Urothelium cell line (cell line): Measurements from ENCODE around the gene E2F3.

Experiments used
- DNase-seq: peaks from one replicate; pipeline ENCODE4 v3.0.0; 2011; ENCODE audit warnings: low spot score, mixed read lengths
- FAIRE-seq: peaks from 2 replicates; lab custom pipeline; 2011; peaks lifted over from hg19 to GRCh38; lab: Jason Lieb, UNC

The E2F3 gene

GRCh38 chr6:20400456-20401204 lies 1.0 kb upstream of the E2F3 start:
- FAIRE-seq (no peak), DNase-seq (peak; percentile 20)

GRCh38 chr6:20402092-20402341 lies 338 bp downstream of the E2F3 start:
- DNase-seq, result peak; percentile 23
- no peak for FAIRE-seq

DNA sequence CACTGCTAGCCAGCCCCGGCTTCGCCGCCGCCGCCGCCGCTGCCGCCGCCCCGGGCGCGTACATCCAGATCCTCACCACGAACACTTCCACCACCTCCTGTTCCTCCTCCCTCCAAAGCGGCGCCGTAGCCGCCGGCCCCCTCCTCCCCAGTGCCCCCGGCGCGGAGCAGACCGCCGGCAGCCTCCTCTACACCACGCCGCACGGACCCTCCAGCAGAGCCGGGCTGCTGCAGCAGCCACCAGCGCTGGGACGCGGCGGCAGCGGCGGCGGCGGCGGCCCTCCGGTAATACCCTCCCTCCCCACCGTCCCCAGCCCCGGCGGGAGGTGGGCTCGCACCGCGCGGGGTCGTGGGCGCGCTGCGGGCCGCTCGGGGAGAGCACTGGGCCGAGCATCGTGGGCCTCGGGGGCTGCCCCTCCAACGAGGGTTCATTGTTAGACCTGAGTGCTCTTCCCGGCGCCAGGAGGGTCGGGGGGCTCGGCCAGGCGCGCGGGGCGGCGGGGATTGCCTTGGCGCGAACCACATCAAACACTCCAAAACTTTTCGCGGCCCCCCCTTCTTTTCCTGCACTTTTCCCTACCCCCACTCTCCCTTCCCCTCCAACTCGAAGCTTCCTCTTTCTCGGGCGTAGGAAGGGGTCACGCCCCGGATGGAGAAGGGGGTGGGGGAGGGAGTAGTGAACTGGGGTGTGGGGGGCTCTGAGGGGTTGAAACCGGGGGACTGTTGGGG lies 827 bp downstream of the E2F3 start:
- DNase-seq (peak; percentile 38), FAIRE-seq (no peak)

- peak; percentile 13 for FAIRE-seq
- peak; percentile 81 for DNase-seq
Measured at GRCh38 chr6:20403070-20403765, 1.5 kb downstream of the E2F3 start.

GRCh38 chr6:20403766-20404640 lies 2.3 kb downstream of the E2F3 start:
- DNase-seq, result peak; percentile 25
- FAIRE-seq, result no peak

DNA sequence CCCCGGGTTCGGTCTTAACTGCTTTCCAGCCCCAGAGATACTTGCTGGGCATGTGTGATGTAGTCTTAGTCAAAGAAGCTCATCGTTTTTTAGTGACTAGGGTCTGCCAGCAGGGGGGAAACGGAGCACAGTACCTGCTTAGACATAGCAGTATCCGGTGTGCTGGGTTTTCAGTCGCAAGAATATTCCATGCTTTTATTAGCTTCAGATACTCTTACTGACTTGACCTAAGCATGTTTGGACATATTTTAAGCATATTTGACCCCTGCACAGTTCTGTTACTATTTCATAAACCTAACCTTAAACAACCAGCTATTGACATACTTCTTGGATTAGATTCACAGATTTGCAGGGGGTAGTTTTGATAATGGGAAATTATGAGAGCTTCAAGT lies 3.0 kb downstream of the E2F3 start:
- peak; percentile 55 for DNase-seq
- FAIRE-seq, result no peak

DNA sequence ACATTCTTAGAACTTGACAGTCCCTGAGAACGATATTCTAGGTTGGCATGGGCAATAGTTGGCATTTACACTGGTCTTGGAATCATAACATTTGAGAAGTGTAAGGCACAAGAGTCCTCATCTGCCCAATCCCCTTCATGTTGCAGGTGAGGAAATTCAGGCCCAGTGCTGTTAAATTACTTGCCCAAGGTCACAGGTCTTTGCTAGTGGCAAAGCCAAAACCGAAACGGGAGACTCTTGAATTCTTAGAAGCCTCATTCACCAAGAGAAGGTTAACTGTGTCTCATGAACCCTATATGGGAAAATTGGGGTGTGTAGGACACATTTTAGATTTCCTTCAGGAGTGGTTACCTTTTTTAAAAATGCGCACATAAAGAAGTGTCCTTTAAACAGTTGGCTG lies 7.2 kb downstream of the E2F3 start:
- FAIRE-seq (no peak), DNase-seq (no peak)

- FAIRE-seq, result no peak
- DNase-seq, result no peak
Measured at GRCh38 chr6:20409427-20409971, 7.8 kb downstream of the E2F3 start.

DNA sequence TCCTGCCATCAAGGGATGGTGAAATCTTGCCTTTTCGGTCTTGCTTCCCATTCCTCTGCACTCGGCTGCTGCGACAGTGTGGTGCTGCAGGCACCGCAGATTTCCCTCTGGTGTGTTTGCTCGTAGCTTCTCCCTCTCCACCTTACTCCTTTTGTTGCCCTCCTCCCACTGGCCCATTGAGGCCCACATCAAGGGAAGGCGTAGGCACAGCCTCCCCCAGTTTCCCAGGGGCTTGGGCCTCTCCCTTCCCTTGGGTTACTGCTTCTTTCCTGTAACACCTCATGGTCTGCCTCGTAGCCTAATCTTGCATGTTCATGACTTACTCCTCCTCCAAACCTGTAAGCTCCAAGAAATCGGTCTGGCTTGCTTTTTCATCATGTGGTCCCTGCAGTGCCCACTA lies 9.9 kb downstream of the E2F3 start:
- DNase-seq (no peak), FAIRE-seq (no peak)

DNA sequence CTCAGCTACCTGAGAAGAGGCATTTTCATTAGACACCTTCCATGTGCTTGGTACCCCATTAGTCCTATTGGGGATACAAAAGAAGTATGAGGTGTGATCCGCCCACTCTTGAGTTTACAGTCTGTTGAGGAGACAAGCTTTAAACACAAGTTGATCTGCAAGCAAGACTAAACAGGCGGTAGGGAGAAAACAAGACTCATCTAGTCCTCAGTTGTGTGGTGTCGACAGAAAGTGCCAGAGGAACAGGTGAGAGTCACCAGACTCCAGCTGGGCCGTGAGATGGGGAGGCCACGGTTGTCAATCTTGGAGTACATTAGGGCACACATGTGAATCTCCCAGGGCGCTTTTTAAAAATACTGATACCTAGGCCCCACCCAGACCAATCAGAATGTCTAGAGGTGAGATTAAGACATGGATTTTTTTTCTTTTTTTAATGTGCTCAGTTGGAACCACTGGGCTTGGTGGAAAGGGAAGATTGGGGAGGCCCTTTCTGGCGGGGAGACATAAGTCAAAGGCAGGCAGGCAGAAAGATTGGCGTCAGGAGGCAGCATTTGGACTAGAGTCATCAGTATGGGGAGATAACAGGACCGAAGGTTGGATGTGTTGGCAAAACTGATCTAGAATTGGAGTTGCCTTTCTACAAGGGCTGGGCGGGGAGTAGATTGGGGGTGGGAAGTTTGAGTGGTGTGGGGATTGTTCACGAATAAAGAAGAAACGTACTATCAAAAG lies 10.4 kb downstream of the E2F3 start:
- no peak for FAIRE-seq

GRCh38 chr6:20412682-20413073 lies 11.0 kb downstream of the E2F3 start:
- DNase-seq (no peak), FAIRE-seq (no peak)

More for the DNA sequence above, 10.4 kb downstream of the E2F3 start:
- no peak for DNase-seq

- DNase-seq (no peak), FAIRE-seq (no peak)
Measured at GRCh38 chr6:20413826-20414225, 12.1 kb downstream of the E2F3 start.

DNA sequence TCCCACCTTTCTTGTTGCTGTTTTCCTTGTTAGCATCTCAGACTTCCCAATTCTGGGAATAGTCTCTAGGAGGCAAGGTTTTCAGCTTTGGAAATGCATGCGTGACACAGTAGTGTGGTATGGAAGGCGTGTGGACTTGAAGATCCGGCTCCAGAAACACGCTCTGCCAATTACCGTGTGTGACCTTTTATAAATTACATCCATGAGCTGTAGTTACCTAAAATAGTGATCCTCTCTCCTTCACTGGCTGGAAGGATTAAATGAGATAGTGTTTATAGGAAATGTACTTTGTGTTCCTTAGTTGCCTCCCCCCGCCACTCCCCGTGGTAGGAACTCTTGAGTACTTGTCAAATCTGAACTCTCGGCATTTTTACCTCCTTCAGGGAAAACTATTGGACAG lies 13.0 kb downstream of the E2F3 start:
- DNase-seq (no peak), FAIRE-seq (no peak)

DNA sequence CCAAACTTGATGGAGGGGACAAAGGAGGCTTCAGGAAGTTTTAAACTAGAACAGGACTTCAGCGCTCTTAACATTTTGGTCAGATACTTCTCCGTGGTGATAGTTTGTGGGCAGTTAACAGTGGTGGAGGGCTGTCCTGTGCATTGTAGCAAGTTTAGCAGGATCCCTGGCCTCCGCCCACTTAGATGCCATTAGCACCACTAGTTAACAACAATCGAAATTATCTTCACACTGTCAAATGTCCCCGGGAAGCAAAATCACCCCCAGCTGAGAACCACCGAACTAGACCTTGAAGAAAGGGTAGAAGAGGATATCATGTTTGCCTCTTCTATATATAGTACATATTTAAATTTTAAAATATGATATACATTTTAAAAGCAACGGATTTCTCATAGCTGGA lies 13.6 kb downstream of the E2F3 start:
- no peak for FAIRE-seq

GRCh38 chr6:20415712-20416454 lies 14.2 kb downstream of the E2F3 start:
- no peak for FAIRE-seq

More for the DNA sequence above, 13.6 kb downstream of the E2F3 start:
- no peak for DNase-seq

GRCh38 chr6:20416567-20417345 lies 15.1 kb downstream of the E2F3 start:
- FAIRE-seq, result no peak

More at GRCh38 chr6:20415712-20416454, 14.2 kb downstream of the E2F3 start:
- no peak for DNase-seq

GRCh38 chr6:20417819-20418218 lies 16.1 kb downstream of the E2F3 start:
- DNase-seq (no peak), FAIRE-seq (no peak)

More at GRCh38 chr6:20416567-20417345, 15.1 kb downstream of the E2F3 start:
- no peak for DNase-seq
